H1 (cell line): Measurements from ENCODE around the gene UBE2H.

Source experiments
- ATF3 ChIP-seq: IDR thresholded peaks from 2 replicates; pipeline ENCODE4 v1.6.1; 2011; ENCODE audit warnings: low read depth, mild to moderate bottlenecking, low read length; ENCODE audit not compliant: insufficient read depth
- EZH2 ChIP-seq: fragments of 200-600 bp; sonication (generic); IDR thresholded peaks from 2 replicates; pipeline ENCODE4 v1.7.1; 2012; ENCODE audit warnings: low read depth, mild to moderate bottlenecking, moderate library complexity, low read length, inconsistent platforms; ENCODE audit not compliant: severe bottlenecking
- GTF2F1 ChIP-seq: IDR thresholded peaks from 2 replicates; pipeline ENCODE4 v1.6.1; 2012; ENCODE audit warnings: low read depth, low read length, improper control_type of control experiment, borderline replicate concordance
- MAX ChIP-seq: IDR thresholded peaks from 2 replicates; pipeline ENCODE4 v1.6.1; 2012; ENCODE audit warnings: inconsistent platforms
- POLR2A ChIP-seq, 2 experiments: IDR thresholded peaks; 1 replicate in 1 of 2; 2 replicates in 1 of 2; pipeline ENCODE4 v1.6.1; 2011; ENCODE audit warnings: low read depth in 2 of 2, low read length in 2 of 2, mild to moderate bottlenecking in 2 of 2; ENCODE audit errors: control extremely low read depth in 1 of 2
- RAD21 ChIP-seq, 2 experiments: IDR thresholded peaks in 1 of 2; conservative IDR thresholded peaks in 1 of 2; 2 replicates each; pipeline ENCODE4 v1.6.1; 2011; ENCODE audit warnings: low read depth in 2 of 2, low read length in 2 of 2, improper control_type of control experiment in 1 of 2, inconsistent platforms in 1 of 2, mild to moderate bottlenecking in 1 of 2, moderate library complexity in 1 of 2
- SIRT6 ChIP-seq: IDR thresholded peaks from one replicate; pipeline ENCODE4 v1.7.1; 2012; ENCODE audit warnings: low read length, inconsistent platforms
- TAF1 ChIP-seq: IDR thresholded peaks from 2 replicates; pipeline ENCODE4 v1.6.1; 2011; ENCODE audit warnings: mild to moderate bottlenecking, low read depth, low read length
- TAF7 ChIP-seq: optimal IDR thresholded peaks from 2 replicates; pipeline ENCODE3; 2011; ENCODE audit warnings: low read depth, mild to moderate bottlenecking, inconsistent platforms, low read length, moderate library complexity, borderline replicate concordance
- TCF12 ChIP-seq: IDR thresholded peaks from 2 replicates; pipeline ENCODE4 v1.6.1; 2011; ENCODE audit warnings: low read depth, mild to moderate bottlenecking, low read length
- TF ChIP-seq, protein P1 (sequence below), 3 experiments: IDR thresholded peaks; 1 replicate in 2 of 3; 2 replicates in 1 of 3; pipeline versions ENCODE4 v1.5.1 to v1.6.1; 2011; ENCODE audit warnings: low read length in 3 of 3, mild to moderate bottlenecking in 3 of 3, inconsistent platforms in 2 of 3, low read depth in 1 of 3, moderate library complexity in 1 of 3; ENCODE audit not compliant: insufficient read depth in 1 of 3; ENCODE audit errors: control extremely low read depth in 1 of 3

DNA sequence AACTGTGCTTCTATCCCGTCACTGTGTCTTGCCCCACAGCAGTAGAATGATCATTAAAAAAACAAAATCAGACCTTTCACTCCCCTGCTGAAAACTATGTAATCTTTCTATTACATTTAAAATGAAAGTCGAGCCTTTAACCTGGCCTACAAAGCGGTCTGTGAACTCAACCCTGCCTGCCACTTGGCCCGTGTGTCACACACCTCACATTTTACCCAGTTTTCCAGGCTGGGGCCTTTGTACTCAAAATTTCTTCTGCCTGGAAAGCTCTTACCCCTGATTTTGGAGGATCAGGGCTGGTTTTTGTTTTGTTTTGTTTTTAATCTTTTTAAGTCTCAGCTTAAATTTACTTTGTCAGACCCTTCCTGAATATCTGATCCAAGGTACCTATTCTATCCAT is 82.1 kb downstream of the UBE2H start:
- TF ChIP-seq TCF12 (no peak), TAF7 (no peak), SIRT6 (no peak), ATF3 (no peak), POLR2A (IDR thresholded peaks at IDR 0.05; ENCODE audit: control extremely low read depth in 1 of 2, low read depth in 2 of 2, low read length in 2 of 2) (no peak), TAF1 (no peak), MAX (no peak), GTF2F1 (no peak), EZH2 (no peak), RAD21 (IDR thresholded peaks at IDR 0.05 in 1 of 2, conservative IDR thresholded peaks at IDR 0.05 in 1 of 2; ENCODE audit: low read depth in 2 of 2, low read length in 2 of 2) (no peak)
- TF ChIP-seq, protein P1, sequence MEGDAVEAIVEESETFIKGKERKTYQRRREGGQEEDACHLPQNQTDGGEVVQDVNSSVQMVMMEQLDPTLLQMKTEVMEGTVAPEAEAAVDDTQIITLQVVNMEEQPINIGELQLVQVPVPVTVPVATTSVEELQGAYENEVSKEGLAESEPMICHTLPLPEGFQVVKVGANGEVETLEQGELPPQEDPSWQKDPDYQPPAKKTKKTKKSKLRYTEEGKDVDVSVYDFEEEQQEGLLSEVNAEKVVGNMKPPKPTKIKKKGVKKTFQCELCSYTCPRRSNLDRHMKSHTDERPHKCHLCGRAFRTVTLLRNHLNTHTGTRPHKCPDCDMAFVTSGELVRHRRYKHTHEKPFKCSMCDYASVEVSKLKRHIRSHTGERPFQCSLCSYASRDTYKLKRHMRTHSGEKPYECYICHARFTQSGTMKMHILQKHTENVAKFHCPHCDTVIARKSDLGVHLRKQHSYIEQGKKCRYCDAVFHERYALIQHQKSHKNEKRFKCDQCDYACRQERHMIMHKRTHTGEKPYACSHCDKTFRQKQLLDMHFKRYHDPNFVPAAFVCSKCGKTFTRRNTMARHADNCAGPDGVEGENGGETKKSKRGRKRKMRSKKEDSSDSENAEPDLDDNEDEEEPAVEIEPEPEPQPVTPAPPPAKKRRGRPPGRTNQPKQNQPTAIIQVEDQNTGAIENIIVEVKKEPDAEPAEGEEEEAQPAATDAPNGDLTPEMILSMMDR (IDR thresholded peaks at IDR 0.05; ENCODE audit: control extremely low read depth in 1 of 3, insufficient read depth in 1 of 3, low read depth in 1 of 3, low read length in 3 of 3) = no peak
